OCI-LY7 (cell line): Measurements from ENCODE around the gene SCIMP.

ENCODE experiments used
- CTCF ChIP-seq: fragments of 200-600 bp; sonication (generic); conservative IDR thresholded peaks from 2 replicates; pipeline ENCODE4 v1.5.1; 2014; ENCODE audit warnings: mild to moderate bottlenecking, antibody characterized with exemption, low read length, moderate library complexity, mixed read lengths
- EZH2phosphoT487 ChIP-seq: fragments of 200-600 bp; sonication (generic); IDR thresholded peaks from 2 replicates; pipeline ENCODE4 v1.6.1; 2018; ENCODE audit warnings: low read depth, borderline replicate concordance, mild to moderate bottlenecking, mixed run types, antibody characterized with exemption, low read length, moderate library complexity, mixed read lengths

GRCh38 chr17:5182597-5183409 is 51.9 kb downstream of the SCIMP start:
- no peak for TF ChIP-seq CTCF
- TF ChIP-seq EZH2phosphoT487, result no peak
